Activated CD4-positive, alpha-beta memory T cell treated with anti-CD3 and anti-CD28 coated beads for 36 hours (primary cell): ENCODE results near the gene ATP2B2. TPM values are rescaled to one million over a fixed set of nuclear protein-coding genes. Genes with fewer than 3 reads are reported as not detected.

Source experiments
- CTCF ChIA-PET: fragments of 350-600 bp; sonication (Branson Sonifier 250); formaldehyde crosslinking; loops from one replicate; lab custom pipeline; 2021; ENCODE audit warnings: antibody characterized with exemption, inconsistent platforms; lab: Charles Lee
- POLR2A ChIA-PET: fragments of 350-600 bp; sonication (Branson Sonifier 250); formaldehyde crosslinking; loops from one replicate; lab custom pipeline; 2021; ENCODE audit warnings: antibody characterized with exemption; lab: Charles Lee
- DNase-seq: peaks from one replicate; pipeline ENCODE4 v3.0.0-alpha.2; 2020
- H3K27ac Mint-ChIP-seq: one replicate; pipeline ENCODE4 v1.8.0; 2021; ENCODE audit warnings: mixed read lengths
- H3K27me3 Mint-ChIP-seq: one replicate; pipeline ENCODE4 v1.8.0; 2021; ENCODE audit warnings: mixed read lengths
- H3K36me3 Mint-ChIP-seq: one replicate; pipeline ENCODE4 v1.8.0; 2021; ENCODE audit warnings: mixed read lengths
- H3K4me1 Mint-ChIP-seq: one replicate; pipeline ENCODE4 v1.8.0; 2021; ENCODE audit warnings: low read depth, mixed read lengths
- H3K4me3 Mint-ChIP-seq: one replicate; pipeline ENCODE4 v1.8.0; 2021; ENCODE audit warnings: mild to moderate bottlenecking, mixed read lengths
- H3K9me3 Mint-ChIP-seq: one replicate; pipeline ENCODE4 v1.8.0; 2021; ENCODE audit warnings: mixed read lengths
- intact Hi-C: fragments of 100-400 bp; cut with micrococcal nuclease; formaldehyde crosslinking; loops from one replicate; pipeline ENCODE4 v1.15.1; 2023
- total RNA-seq, 2 experiments: library from RNA; stranded (reverse); gene quantifications; one replicate each; pipeline ENCODE4 v1.2.3, GENCODE V29; 2021

The ATP2B2 gene
- total RNA-seq, 2 experiments from 2014 or later: 0.05 TPM; not detected in 1

DNA sequence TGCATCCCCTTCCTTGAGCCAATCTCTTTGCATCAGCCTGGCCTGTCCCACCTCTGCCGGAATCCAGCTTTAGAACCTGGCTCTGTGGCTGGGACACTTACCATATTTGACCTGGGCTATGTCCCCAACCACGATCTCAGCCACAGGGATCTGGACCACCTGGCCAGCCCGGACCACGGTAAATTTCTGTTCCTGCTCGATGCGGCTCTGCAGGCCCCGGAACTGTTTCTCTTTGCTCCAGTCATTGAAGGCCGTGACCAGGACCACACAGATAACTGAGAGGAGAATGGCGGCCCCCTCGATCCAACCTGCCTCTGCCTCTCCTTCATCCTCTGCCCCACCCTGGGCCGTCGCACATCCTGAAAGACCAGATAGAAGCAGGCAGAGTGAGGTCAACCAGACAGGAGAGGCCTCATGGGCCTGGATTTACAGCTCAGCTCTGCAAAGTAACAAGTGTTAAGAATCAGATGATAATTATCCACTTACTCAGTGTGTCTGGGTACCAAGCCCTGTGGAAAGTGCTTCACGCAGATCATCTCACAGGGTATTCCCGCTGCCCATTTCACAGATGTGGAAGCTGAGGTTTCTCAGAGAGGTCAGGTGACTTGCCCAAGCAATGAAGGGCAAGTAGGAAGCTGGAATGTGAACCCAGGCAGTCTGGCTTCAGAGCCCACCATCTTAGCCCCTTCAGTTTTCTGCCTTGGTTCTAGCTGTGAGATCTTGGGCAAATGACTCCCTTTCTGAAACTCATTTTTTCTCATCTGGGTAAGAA lies 103.2 kb downstream of the ATP2B2 start:
- intact Hi-C loops: no loop called here
- DNase-seq: no peak
- no peaks in the 10 kb centered on the region for H3K27me3 Mint-ChIP-seq
- no peaks in the 10 kb centered on the region for H3K36me3 Mint-ChIP-seq
- H3K27ac Mint-ChIP-seq: no peak overlapping the region
- no peak overlapping the region for H3K4me3 Mint-ChIP-seq
- H3K4me1 Mint-ChIP-seq: peaks cover 4% of the 10 kb centered on the region
- ChIA-PET POLR2A (no interaction called here), CTCF (no interaction called here)
- H3K9me3 Mint-ChIP-seq: no peaks in the 10 kb centered on the region

DNA sequence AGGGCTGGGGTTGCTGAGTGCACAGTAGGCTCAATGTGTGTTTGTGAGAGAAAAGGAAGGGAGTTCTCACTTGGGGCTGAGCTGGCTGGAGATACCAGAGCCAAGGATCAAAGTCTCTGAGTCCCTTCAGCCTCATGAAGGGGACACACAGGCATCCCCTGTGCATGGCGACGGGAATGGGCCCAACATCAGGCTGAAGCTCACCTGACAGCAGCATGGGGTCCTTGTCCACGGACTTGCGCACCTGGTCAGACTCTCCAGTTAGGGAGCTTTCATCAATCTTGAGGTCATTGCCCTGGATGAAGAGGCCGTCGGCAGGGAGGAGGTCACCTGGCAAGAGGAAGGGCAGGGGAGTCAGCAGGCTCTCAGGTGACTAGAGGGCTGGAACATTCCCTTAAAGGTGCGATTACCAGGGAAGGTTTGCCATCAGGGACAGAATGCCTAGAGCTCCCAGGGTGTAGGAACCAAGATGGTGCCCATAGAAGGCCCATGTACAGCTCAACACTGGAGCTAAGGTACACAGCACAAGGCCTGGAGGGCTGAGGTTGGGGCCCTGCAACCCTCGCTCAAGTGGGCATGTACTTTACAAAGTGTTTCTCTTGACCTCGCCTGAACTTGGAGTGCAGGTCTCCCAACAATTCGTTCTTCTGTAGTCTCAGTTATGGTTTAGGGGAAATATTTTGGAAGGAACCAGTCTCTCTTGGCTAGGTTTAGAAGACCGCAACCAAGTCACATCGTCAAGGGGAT lies 104.5 kb downstream of the ATP2B2 start:
- Mint-ChIP-seq H3K9me3 (no peaks in the 10 kb centered on the region), H3K4me1 (peaks cover 16% of the 10 kb centered on the region), H3K4me3 (no peak overlapping the region), H3K27me3 (no peaks in the 10 kb centered on the region), H3K27ac (no peak overlapping the region), H3K36me3 (no peaks in the 10 kb centered on the region)
- DNase-seq: no peak
- intact Hi-C loops: no loop called here
- CTCF ChIA-PET: no interaction called here
- POLR2A ChIA-PET: no interaction called here

DNA sequence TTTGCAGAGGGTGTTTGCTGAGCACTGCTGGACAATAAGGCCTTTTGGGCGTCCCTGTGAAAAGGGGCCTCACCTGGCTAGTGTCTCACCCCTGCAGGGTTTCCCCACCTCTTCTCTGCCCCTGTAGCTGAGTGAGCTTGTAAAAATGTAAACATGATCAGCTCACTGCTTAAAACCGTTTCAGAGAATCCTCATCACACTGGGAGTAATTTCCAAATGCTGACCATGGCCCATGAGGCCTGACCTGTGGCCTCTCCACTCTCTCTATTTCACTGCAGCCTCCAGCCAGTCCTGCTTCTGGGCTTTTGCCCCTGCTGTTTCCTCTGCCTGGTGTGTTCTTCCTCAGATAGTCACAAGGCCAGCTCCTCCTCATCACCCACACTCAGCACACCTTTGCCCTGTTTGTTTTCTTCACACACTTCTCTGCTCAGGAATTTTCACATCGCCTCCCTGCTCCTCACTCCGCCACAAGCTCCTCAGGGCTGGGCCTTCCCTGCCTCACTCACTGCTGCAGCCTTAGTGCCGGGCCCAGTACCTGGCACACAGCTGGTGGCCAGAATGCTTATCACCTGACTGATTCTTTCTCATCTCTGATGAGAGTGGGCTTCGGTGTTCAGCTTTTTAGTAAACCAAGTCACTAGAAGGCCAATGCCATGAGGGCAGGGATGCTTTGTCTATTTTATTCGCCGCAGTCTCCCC lies 105.2 kb downstream of the ATP2B2 start:
- ChIA-PET CTCF (no interaction called here), POLR2A (no interaction called here)
- intact Hi-C loops: no loop called here
- Mint-ChIP-seq H3K9me3 (no peaks in the 10 kb centered on the region), H3K27me3 (no peaks in the 10 kb centered on the region), H3K27ac (no peak overlapping the region), H3K4me3 (no peak overlapping the region), H3K36me3 (no peaks in the 10 kb centered on the region), H3K4me1 (peaks cover 23% of the 10 kb centered on the region)
- DNase-seq: no peak

DNA sequence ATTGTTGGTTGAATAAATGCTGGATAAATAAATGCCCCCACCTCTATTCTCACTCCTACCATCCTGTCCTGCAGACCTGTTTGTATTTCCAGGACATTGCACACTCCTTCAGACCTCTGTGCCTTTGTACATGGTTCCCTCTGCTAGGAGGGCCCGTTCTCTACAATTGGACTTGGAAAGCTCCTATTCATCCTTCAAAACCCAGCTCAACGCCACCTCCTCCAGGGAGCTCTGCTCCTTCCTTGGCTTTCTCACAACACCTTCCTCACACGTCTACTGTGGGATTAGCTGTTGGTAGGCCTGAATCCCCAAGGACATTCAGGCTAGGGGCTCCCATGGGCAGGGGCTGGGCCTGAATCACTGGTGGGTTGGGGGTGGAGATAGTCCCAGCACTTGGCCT lies 105.8 kb downstream of the ATP2B2 start:
- Mint-ChIP-seq H3K4me3 (no peak overlapping the region), H3K27ac (no peak overlapping the region), H3K4me1 (peaks cover 27% of the 10 kb centered on the region), H3K9me3 (no peaks in the 10 kb centered on the region), H3K36me3 (no peaks in the 10 kb centered on the region), H3K27me3 (no peaks in the 10 kb centered on the region)
- CTCF ChIA-PET: no interaction called here
- POLR2A ChIA-PET: no interaction called here
- no peak for DNase-seq
- intact Hi-C loops: no loop called here

DNA sequence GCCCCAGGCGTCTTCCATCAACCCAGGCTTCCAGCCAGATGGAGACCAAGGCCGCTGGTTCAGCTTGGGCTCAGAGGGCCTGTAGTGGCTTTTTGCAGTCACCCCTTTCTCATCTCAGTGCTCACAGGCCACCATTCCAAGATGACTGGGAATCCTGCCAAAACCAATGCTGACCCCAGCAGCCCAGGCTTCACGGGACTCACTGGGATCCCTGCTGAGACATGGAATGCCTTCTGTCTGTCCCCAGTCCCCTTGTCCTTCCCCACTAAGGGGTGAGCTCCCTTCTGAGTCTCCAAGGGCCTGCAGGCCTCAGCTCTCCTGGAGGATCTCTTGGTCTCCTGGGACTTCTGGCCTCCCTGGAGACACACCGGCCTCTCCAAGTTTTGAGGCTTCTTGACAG lies 107.0 kb downstream of the ATP2B2 start:
- peaks cover 27% of the 10 kb centered on the region for H3K4me1 Mint-ChIP-seq
- no peaks in the 10 kb centered on the region for H3K36me3 Mint-ChIP-seq
- CTCF ChIA-PET: no interaction called here
- no peaks in the 10 kb centered on the region for H3K27me3 Mint-ChIP-seq
- no peak overlapping the region for H3K4me3 Mint-ChIP-seq
- H3K9me3 Mint-ChIP-seq: no peaks in the 10 kb centered on the region
- intact Hi-C loops: no loop called here
- no peak for DNase-seq
- no peak overlapping the region for H3K27ac Mint-ChIP-seq
- POLR2A ChIA-PET: no interaction called here

DNA sequence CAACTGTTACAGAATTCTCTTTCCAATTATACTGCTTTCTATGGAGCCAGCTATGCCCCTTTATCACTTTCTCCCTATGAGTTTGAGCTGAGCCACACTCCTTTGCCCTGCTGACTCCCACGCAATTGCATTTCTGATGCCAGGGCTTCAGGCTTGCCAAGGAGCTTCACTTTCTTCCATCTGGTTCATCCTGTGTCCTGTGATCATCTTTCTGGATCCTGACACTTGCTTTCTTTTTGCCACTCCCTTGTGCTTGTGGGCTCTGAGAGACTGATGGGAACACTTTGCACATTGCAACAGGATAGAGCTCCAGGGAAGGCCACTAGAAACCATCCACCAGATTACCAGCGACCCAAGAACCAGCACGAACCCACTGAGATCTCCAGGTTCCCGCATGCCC lies 107.5 kb downstream of the ATP2B2 start:
- ChIA-PET CTCF (interaction anchor here (0.6 kb wide), 1 partner anchor 342 kb away, joined by 3 read pairs; no protein-coding TSS in a partner anchor), POLR2A (no interaction called here)
- Mint-ChIP-seq H3K9me3 (no peaks in the 10 kb centered on the region), H3K27ac (no peak overlapping the region), H3K36me3 (no peaks in the 10 kb centered on the region), H3K4me3 (no peak overlapping the region), H3K27me3 (no peaks in the 10 kb centered on the region), H3K4me1 (peaks cover 27% of the 10 kb centered on the region)
- no peak for DNase-seq
- intact Hi-C loops: no loop called here

DNA sequence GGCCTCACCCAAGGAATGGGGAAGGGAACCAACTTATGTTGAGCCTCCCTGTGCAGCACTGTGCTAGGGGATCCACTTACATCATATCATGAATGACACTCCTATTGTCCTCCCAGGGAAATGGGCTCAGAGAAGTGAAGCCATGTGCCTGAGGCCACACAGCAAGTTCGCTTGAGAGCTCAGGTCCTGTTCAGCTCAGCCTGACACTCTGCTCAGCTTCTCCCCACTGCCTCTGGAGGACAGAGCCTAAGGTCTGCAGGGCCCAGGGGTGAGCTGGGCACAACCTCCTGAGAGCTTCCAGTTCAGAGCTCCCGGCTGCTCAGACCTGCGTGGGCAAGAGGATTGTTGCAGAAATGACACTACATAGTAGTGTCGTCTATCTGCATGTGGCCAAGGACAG lies 108.5 kb downstream of the ATP2B2 start:
- CTCF ChIA-PET: interaction anchor here (1.1 kb wide), 1 partner anchor 52 kb away, joined by 3 read pairs; no protein-coding TSS in a partner anchor
- no peak overlapping the region for H3K4me3 Mint-ChIP-seq
- H3K27ac Mint-ChIP-seq: no peak overlapping the region
- POLR2A ChIA-PET: no interaction called here
- H3K27me3 Mint-ChIP-seq: no peaks in the 10 kb centered on the region
- no peaks in the 10 kb centered on the region for H3K36me3 Mint-ChIP-seq
- intact Hi-C loops: no loop called here
- H3K9me3 Mint-ChIP-seq: no peaks in the 10 kb centered on the region
- DNase-seq: no peak
- H3K4me1 Mint-ChIP-seq: peaks cover 28% of the 10 kb centered on the region

DNA sequence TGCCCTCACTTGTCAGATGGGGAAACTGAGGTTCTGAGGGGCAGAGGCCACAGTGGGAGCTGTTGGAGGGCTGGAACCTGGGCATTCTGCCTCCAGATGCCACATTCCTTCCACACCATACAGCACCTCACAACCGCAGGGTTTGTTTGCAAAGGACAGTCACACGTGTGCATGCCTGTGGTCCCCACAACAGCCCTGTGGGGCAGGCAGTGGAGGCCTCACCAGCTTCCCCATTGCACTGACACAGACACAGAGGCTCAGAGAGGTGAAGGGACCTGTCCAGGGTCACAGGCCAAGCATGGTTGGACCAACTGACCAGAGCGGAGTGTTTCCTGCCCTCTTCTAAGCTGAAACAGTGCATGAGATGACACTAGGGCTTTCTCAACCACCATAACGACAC lies 109.3 kb downstream of the ATP2B2 start:
- intact Hi-C loops: no loop called here
- H3K4me1 Mint-ChIP-seq: peaks cover 33% of the 10 kb centered on the region
- DNase-seq: no peak
- no peaks in the 10 kb centered on the region for H3K27me3 Mint-ChIP-seq
- ChIA-PET POLR2A (no interaction called here), CTCF (interaction anchor here (1.1 kb wide), 1 partner anchor 51 kb away, joined by 3 read pairs; no protein-coding TSS in a partner anchor)
- no peak overlapping the region for H3K4me3 Mint-ChIP-seq
- H3K36me3 Mint-ChIP-seq: no peaks in the 10 kb centered on the region
- no peak overlapping the region for H3K27ac Mint-ChIP-seq
- no peaks in the 10 kb centered on the region for H3K9me3 Mint-ChIP-seq

DNA sequence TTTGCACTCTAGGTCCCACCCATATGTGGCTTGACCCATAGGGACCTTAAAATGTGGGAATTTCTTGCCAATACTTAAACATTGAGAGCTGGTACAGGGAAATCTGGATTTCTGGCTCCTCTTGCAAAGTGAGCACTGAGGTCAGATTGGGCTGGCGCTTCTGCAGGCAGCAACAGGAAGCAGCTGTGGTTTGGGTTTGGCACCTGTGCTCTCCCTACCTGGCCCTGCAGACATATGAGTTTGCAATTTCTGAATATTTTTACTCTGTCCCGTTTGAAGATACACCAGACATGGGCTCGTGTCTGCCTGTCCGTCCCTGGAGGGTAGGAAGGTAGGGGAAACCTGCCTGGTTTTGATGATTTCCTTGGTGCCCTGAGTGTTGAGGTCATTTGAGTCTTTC lies 109.7 kb downstream of the ATP2B2 start:
- peak; percentile 43 for DNase-seq
- H3K27me3 Mint-ChIP-seq: no peaks in the 10 kb centered on the region
- ChIA-PET POLR2A (no interaction called here), CTCF (no interaction called here)
- H3K36me3 Mint-ChIP-seq: no peaks in the 10 kb centered on the region
- H3K4me1 Mint-ChIP-seq: peaks cover 37% of the 10 kb centered on the region
- H3K27ac Mint-ChIP-seq: no peak overlapping the region
- H3K9me3 Mint-ChIP-seq: no peaks in the 10 kb centered on the region
- intact Hi-C loops: no loop called here
- no peak overlapping the region for H3K4me3 Mint-ChIP-seq

DNA sequence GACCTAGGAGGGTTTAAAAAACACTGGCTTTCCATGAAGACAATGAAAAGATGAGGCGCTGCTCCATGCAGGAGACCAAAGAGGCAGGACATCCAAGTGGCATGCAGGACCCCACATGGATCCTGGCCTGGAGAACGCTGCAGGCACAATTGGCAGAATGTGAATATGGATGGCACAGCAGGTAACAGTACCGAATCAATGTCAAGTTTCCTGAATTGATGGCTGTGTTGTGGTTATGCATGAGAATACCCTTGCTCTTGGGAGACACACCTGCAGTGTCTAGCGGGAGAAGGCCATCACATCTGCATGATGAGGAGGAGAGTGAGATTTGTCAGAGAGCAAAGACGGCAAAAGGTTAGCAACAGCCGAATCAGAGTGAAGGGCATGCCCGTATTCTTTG lies 110.2 kb downstream of the ATP2B2 start:
- ChIA-PET CTCF (no interaction called here), POLR2A (no interaction called here)
- Mint-ChIP-seq H3K27ac (no peak overlapping the region), H3K36me3 (no peaks in the 10 kb centered on the region), H3K27me3 (no peaks in the 10 kb centered on the region), H3K4me3 (no peak overlapping the region), H3K9me3 (no peaks in the 10 kb centered on the region), H3K4me1 (peaks cover 42% of the 10 kb centered on the region)
- intact Hi-C loops: no loop called here
- no peak for DNase-seq

DNA sequence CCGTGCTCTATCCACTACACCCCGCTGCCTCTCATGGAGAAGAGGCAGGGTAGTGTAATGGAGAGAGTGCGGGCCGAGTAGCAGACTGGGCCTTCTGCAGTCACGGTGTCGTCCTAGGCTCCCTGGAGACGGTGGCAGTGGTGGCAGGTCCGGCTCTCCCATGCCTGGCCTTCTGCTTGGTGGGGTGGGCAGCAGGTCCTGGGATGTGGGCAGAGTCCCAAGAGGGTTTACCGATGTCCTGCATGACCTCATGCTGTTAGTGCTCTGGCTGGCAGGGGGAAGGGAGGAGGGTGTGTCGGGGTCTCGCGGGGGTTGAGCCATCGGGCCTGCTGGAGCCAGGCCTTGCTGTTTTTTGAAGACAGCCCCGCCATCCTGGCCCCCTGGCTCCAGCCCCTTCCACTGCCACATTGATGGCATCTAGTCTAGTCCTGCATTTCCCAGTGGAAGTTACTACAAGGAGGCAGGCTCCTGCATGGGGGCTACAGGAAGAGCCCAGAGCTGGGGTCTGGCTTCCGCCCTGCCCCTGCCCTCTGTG lies 110.8 kb downstream of the ATP2B2 start:
- Mint-ChIP-seq H3K4me1 (peaks cover 47% of the 10 kb centered on the region), H3K36me3 (no peaks in the 10 kb centered on the region), H3K4me3 (no peak overlapping the region), H3K27me3 (no peaks in the 10 kb centered on the region), H3K9me3 (no peaks in the 10 kb centered on the region), H3K27ac (no peak overlapping the region)
- no peak for DNase-seq
- ChIA-PET CTCF (no interaction called here), POLR2A (no interaction called here)
- intact Hi-C loops: no loop called here

DNA sequence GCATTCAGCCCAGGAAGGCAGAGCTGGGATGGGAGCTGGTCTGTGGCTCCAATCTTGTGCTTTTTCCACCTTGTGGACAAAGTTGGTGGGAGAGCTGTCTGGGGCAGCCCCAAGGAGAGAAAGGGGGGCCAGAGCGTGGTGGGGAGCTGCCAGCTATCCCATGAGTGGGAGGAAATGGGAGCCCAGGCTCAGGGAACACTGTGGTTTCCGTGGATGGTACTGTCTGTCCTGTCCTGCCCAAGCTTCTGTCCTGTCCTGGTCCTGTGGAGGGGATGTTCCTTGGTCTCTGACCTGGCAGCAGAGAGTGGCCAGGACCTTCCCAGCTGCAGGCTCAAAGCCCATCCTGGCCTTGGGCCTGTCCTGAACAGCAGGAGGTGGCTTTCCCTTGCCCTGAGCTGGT lies 111.9 kb downstream of the ATP2B2 start:
- intact Hi-C loops: no loop called here
- H3K27me3 Mint-ChIP-seq: no peaks in the 10 kb centered on the region
- no peak for DNase-seq
- H3K9me3 Mint-ChIP-seq: no peaks in the 10 kb centered on the region
- ChIA-PET CTCF (no interaction called here), POLR2A (no interaction called here)
- no peak overlapping the region for H3K4me3 Mint-ChIP-seq
- H3K27ac Mint-ChIP-seq: no peak overlapping the region
- no peaks in the 10 kb centered on the region for H3K36me3 Mint-ChIP-seq
- peaks cover 55% of the 10 kb centered on the region for H3K4me1 Mint-ChIP-seq
